ENCODE results near the gene PTGDS. TPM values are rescaled to one million over a fixed set of nuclear protein-coding genes. Genes with fewer than 3 reads are reported as not detected.

The PTGDS gene
- polyA plus RNA-seq, 1 donor from 2014 or later: 2.0 TPM

DNA sequence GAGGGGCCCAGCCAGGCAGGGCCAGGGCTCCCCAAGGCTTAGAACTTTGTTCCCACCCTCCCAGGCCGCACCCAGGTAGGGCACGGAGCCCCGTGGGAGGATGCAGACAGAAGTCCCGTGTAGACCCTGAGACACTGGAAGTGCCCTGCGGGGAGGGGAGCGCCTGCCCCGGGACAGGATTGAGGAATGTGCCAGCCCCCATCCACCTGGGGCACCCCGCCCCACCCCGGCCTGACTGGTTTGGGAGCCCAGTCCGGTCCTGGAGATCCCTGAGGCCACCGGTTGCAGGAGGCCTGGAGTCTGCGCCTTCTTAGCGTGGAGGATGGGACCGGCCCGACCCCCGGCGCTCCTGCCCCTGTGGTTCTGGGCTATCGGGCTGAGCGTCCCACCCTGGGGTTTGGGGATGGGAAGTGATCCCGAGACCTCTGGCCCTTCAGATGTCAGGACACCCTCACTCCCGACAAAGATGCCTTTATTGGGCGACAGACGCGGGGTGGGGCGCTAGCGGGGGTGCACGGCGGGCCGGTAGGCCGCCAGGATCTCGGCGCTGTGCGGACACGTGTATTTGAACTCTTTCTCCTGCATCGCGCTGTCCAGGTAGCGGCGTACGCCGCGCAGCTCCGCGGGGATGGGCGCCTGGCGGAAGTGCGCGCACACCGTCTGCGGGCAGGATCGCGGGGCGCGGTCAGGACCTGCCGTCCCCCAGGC is 17.0 kb downstream of the PTGDS start:
- no peak overlapping the region for H3K4me2 ChIP-seq (ENCODE audit: low read length)
- no peak overlapping the region for H3K4me3 ChIP-seq (ENCODE audit: low read length)
- no peaks in the 10 kb centered on the region for H3K9me2 ChIP-seq (ENCODE audit: insufficient read depth, low read length)
- no peaks in the 10 kb centered on the region for H3K79me2 ChIP-seq (replicated peaks; ENCODE audit: insufficient read depth, low read length)
- no peaks in the 10 kb centered on the region for H3K27me3 ChIP-seq (ENCODE audit: insufficient read depth, low read depth, low read length)
- no peaks in the 10 kb centered on the region for H3F3A ChIP-seq (ENCODE audit: insufficient read depth, low read length, poor library complexity, severe bottlenecking)
- no peak overlapping the region for H2AFZ ChIP-seq (ENCODE audit: low read depth, low read length)
- H3K27ac ChIP-seq (ENCODE audit: low read length): no peak overlapping the region
- H3K36me3 ChIP-seq (ENCODE audit: insufficient read depth, low read length): no peaks in the 10 kb centered on the region
- H4K20me1 ChIP-seq (ENCODE audit: insufficient read depth): no peaks in the 10 kb centered on the region
- no peak overlapping the region for H3K9ac ChIP-seq (ENCODE audit: low read length)
- no peaks in the 10 kb centered on the region for H3K9me3 ChIP-seq (ENCODE audit: low read length)
- TF ChIP-seq CTCF (IDR thresholded peaks at IDR 0.05; ENCODE audit: poor library complexity, severe bottlenecking) (no peak), POLR2AphosphoS5 (IDR thresholded peaks at IDR 0.05) (no peak)

DNA sequence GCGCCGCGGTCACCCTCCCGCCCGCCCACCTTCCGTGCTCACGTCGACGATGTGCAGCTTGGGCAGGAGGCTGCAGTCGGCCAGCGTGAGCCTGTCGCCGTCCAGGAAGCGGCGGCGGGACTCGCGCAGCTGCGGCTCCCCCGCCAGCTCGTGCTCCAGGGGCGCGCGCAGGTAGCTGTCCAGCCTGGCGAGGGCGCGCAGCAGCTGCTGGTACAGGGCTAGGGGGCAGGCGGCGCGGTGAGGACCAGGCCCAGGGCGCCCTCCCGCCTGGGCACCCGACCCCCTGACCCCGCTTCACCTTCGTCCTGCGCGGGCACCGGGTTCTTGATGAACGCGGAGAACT is 17.6 kb downstream of the PTGDS start:
- no peak overlapping the region for H3K4me3 ChIP-seq (ENCODE audit: low read length)

More for the DNA sequence above, 17.6 kb downstream of the PTGDS start:
- Histone ChIP-seq H3K9me3 (ENCODE audit: low read length) (no peaks in the 10 kb centered on the region), H3K27me3 (ENCODE audit: insufficient read depth, low read depth, low read length) (no peaks in the 10 kb centered on the region), H3K36me3 (ENCODE audit: insufficient read depth, low read length) (no peaks in the 10 kb centered on the region), H3K9ac (ENCODE audit: low read length) (no peak overlapping the region), H3K4me2 (ENCODE audit: low read length) (no peak overlapping the region), H3F3A (ENCODE audit: insufficient read depth, low read length, poor library complexity, severe bottlenecking) (no peaks in the 10 kb centered on the region), H3K9me2 (ENCODE audit: insufficient read depth, low read length) (no peaks in the 10 kb centered on the region), H2AFZ (ENCODE audit: low read depth, low read length) (no peak overlapping the region), H3K79me2 (replicated peaks; ENCODE audit: insufficient read depth, low read length) (no peaks in the 10 kb centered on the region), H4K20me1 (ENCODE audit: insufficient read depth) (no peaks in the 10 kb centered on the region), H3K27ac (ENCODE audit: low read length) (no peak overlapping the region)
- no peak for TF ChIP-seq MXI1 (conservative IDR thresholded peaks at IDR 0.05; ENCODE audit: poor library complexity, severe bottlenecking)
- TF ChIP-seq, protein P1, sequence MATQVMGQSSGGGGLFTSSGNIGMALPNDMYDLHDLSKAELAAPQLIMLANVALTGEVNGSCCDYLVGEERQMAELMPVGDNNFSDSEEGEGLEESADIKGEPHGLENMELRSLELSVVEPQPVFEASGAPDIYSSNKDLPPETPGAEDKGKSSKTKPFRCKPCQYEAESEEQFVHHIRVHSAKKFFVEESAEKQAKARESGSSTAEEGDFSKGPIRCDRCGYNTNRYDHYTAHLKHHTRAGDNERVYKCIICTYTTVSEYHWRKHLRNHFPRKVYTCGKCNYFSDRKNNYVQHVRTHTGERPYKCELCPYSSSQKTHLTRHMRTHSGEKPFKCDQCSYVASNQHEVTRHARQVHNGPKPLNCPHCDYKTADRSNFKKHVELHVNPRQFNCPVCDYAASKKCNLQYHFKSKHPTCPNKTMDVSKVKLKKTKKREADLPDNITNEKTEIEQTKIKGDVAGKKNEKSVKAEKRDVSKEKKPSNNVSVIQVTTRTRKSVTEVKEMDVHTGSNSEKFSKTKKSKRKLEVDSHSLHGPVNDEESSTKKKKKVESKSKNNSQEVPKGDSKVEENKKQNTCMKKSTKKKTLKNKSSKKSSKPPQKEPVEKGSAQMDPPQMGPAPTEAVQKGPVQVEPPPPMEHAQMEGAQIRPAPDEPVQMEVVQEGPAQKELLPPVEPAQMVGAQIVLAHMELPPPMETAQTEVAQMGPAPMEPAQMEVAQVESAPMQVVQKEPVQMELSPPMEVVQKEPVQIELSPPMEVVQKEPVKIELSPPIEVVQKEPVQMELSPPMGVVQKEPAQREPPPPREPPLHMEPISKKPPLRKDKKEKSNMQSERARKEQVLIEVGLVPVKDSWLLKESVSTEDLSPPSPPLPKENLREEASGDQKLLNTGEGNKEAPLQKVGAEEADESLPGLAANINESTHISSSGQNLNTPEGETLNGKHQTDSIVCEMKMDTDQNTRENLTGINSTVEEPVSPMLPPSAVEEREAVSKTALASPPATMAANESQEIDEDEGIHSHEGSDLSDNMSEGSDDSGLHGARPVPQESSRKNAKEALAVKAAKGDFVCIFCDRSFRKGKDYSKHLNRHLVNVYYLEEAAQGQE (IDR thresholded peaks at IDR 0.05; ENCODE audit: borderline replicate concordance): no peak
- TF ChIP-seq RAD21 (conservative IDR thresholded peaks at IDR 0.05): no peak
- no peak for TF ChIP-seq TAF1 (IDR thresholded peaks at IDR 0.05; ENCODE audit: low read depth)
- TF ChIP-seq SMC3 (conservative IDR thresholded peaks at IDR 0.05; ENCODE audit: poor library complexity): no peak
- no peak for TF ChIP-seq CTCF (IDR thresholded peaks at IDR 0.05; ENCODE audit: poor library complexity, severe bottlenecking)
- TF ChIP-seq POLR2AphosphoS5 (IDR thresholded peaks at IDR 0.05): no peak
- no peak for TF ChIP-seq EP300 (conservative IDR thresholded peaks at IDR 0.05; ENCODE audit: poor library complexity, severe bottlenecking)
- no peak for TF ChIP-seq EZH2 (IDR thresholded peaks at IDR 0.05; ENCODE audit: borderline replicate concordance, insufficient read depth, low read length, poor library complexity, severe bottlenecking)

All from neural cell (in vitro differentiated cells).